RWPE2 (cell line): ENCODE data around the gene KCND2.

Experiments
- ATAC-seq: fragments of 200-7000 bp; cut with Tn5 transposase; 3 replicates; pipeline ENCODE4 v1.9.1; 2021; ENCODE audit warnings: low read depth
- DNase-seq: peaks from one replicate; pipeline ENCODE4 v3.0.0-alpha.2; 2020; ENCODE audit warnings: low spot score
- H3K27ac ChIP-seq: fragments of 450-650 bp; 2 replicates; pipeline ENCODE4 v1.5.1; 2017; ENCODE audit warnings: mild to moderate bottlenecking; ENCODE audit not compliant: poor library complexity, severe bottlenecking
- H3K27me3 ChIP-seq: fragments of 250-450 bp; sonication (Bioruptor Pico); 2 replicates; pipeline ENCODE4 v1.5.1; 2021; ENCODE audit warnings: mild to moderate bottlenecking, moderate library complexity; ENCODE audit not compliant: insufficient read depth, poor library complexity, severe bottlenecking
- H3K36me3 ChIP-seq: fragments of 250-450 bp; sonication (Bioruptor Pico); 2 replicates; pipeline ENCODE4 v1.5.1; 2020; ENCODE audit warnings: low read depth, mild to moderate bottlenecking, moderate library complexity
- H3K4me1 ChIP-seq: fragments of 250-450 bp; sonication (Bioruptor Pico); 2 replicates; pipeline ENCODE4 v1.5.1; 2021; ENCODE audit warnings: mild to moderate bottlenecking, moderate library complexity; ENCODE audit not compliant: insufficient read depth, poor library complexity, severe bottlenecking
- H3K4me3 ChIP-seq: fragments of 250-450 bp; sonication (Bioruptor Pico); 2 replicates; pipeline ENCODE4 v1.5.1; 2021; ENCODE audit warnings: mild to moderate bottlenecking, moderate library complexity; ENCODE audit not compliant: severe bottlenecking
- H3K9me3 ChIP-seq: fragments of 250-450 bp; sonication (Bioruptor Pico); 2 replicates; pipeline ENCODE4 v1.5.1; 2021; ENCODE audit warnings: mild to moderate bottlenecking, moderate library complexity; ENCODE audit not compliant: severe bottlenecking
- TF ChIP-seq, protein P1 (sequence below): fragments of 450-650 bp; IDR thresholded peaks from one replicate; pipeline ENCODE4 v1.5.1; 2017; ENCODE audit warnings: mild to moderate bottlenecking, moderate library complexity; ENCODE audit not compliant: poor library complexity, severe bottlenecking

KCND2 gene

DNA sequence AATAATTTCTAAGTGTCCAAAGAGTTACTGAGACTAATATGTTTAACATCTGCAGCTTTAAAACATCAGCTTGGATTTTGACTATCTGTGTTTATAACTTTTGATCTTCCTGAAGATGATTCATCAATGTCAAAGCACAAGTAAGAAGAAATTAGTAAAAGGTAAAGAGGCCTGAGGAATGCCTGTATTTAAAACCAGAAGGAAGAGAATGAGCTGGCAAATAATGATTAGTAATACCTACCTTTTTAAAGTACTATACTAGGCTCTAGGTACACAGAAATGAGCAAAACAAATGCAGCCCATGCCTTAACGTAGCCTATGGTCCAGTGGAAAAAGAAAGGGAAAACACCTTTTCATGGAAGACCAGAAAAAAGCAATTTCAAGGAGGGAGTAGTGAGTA, 158.0 kb downstream of the KCND2 start:
- H3K36me3 ChIP-seq = no peaks in the 10 kb centered on the region
- H3K27ac ChIP-seq = no peak overlapping the region
- H3K4me3 ChIP-seq = no peak overlapping the region
- no peaks in the 10 kb centered on the region for H3K9me3 ChIP-seq
- H3K4me1 ChIP-seq = no peaks in the 10 kb centered on the region
- DNase-seq (no peak), ATAC-seq (no peak)
- TF ChIP-seq, protein P1, sequence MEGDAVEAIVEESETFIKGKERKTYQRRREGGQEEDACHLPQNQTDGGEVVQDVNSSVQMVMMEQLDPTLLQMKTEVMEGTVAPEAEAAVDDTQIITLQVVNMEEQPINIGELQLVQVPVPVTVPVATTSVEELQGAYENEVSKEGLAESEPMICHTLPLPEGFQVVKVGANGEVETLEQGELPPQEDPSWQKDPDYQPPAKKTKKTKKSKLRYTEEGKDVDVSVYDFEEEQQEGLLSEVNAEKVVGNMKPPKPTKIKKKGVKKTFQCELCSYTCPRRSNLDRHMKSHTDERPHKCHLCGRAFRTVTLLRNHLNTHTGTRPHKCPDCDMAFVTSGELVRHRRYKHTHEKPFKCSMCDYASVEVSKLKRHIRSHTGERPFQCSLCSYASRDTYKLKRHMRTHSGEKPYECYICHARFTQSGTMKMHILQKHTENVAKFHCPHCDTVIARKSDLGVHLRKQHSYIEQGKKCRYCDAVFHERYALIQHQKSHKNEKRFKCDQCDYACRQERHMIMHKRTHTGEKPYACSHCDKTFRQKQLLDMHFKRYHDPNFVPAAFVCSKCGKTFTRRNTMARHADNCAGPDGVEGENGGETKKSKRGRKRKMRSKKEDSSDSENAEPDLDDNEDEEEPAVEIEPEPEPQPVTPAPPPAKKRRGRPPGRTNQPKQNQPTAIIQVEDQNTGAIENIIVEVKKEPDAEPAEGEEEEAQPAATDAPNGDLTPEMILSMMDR = no peak
- H3K27me3 ChIP-seq = no peaks in the 10 kb centered on the region

DNA sequence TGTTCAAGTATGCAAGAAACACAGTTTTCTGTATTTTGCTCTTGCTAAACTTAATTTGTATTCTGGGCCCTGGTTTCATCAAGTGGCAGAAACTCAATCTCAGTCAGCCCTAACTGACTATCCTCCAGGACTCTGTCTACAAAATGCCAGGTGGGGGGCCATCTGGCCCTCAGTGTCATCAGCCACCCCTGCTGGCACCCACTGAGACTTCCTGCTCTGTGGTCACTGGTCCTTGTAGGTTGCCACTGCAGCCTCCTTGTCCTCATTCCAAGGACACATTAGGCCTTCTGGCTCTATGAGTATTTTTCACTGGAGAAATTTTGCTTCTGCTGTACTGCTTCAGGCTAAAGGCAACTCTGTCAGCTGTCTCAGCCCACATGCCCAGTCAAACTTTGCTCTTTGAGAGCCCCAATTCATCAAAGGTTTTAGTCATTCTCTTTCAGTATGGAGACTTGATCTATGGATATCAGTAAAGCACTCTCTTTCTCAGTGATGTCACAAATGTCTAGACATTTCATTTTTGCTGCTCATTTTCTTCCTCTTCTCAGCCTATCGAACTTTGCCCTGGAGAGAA, 163.6 kb downstream of the KCND2 start:
- H3K4me3 ChIP-seq = no peak overlapping the region
- H3K36me3 ChIP-seq = no peaks in the 10 kb centered on the region
- no peaks in the 10 kb centered on the region for H3K27me3 ChIP-seq
- H3K27ac ChIP-seq = no peak overlapping the region
- ATAC-seq (no peak), DNase-seq (no peak)
- H3K9me3 ChIP-seq = no peaks in the 10 kb centered on the region
- no peaks in the 10 kb centered on the region for H3K4me1 ChIP-seq
- TF ChIP-seq, protein P1 = no peak

DNA sequence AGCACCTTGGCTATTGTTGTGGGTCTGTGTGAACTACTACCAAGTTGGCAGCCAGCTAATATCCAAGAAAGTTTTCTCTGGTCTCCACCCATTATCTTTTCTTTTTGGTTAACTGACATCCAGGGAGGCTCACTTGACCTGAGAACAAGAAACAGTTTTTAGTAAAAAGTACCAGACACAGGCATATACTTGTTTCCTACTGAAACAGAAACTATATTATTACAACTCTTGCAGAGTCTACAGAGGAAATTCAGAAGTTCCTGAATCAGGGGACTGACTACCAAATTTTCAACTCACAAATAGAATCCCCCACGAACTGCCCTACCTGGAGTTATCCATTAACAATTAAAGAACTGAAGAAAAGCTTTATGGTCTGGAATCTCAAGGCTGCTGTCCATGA, 168.9 kb downstream of the KCND2 start:
- Histone ChIP-seq H3K9me3 (no peaks in the 10 kb centered on the region), H3K4me1 (no peaks in the 10 kb centered on the region), H3K36me3 (no peaks in the 10 kb centered on the region), H3K4me3 (no peak overlapping the region), H3K27ac (no peak overlapping the region), H3K27me3 (no peaks in the 10 kb centered on the region)
- no peak for DNase-seq
- TF ChIP-seq, protein P1 = no peak
- ATAC-seq = no peak

DNA sequence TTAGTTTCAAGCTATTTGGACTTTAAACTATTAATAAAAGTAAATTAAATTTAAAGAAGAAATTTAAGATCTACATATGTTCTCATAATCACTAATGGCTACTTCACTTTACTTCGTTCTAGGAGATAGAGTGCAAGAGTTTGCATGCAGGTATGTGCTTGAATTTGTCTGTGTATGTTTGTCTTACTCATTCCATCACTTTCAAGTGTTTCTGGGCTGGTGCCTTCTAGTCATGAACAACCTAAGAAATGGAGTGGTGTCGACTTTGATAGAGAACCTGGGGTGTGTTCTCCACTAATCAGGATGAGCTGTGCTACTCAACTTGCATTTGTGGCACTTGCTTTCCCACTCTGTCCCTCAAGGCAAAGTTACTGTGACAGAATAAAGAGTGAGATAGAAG, 169.9 kb downstream of the KCND2 start:
- no peak overlapping the region for H3K4me3 ChIP-seq
- H3K9me3 ChIP-seq = no peaks in the 10 kb centered on the region
- H3K27me3 ChIP-seq = no peaks in the 10 kb centered on the region
- no peaks in the 10 kb centered on the region for H3K4me1 ChIP-seq
- TF ChIP-seq, protein P1 = no peak
- H3K36me3 ChIP-seq = no peaks in the 10 kb centered on the region
- DNase-seq (no peak), ATAC-seq (no peak)
- H3K27ac ChIP-seq = no peak overlapping the region

DNA sequence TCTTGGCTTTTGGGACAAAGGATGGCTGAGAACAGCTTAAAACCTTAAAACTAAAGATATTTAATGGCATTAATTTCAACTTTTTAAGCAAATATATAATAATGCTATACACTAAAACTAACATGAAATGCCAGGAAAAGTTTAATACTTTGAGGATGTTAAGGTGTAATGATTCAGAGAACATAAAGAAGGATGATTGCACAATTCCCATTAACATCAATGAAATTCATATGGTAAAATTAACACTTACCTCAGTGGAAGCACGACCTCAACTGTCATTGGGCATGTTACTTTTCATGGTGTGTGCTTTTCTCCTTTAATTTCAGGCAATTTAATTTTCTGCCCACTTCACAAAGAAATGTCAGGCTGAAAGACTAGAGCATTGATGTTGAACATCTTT, 171.7 kb downstream of the KCND2 start:
- no peaks in the 10 kb centered on the region for H3K4me1 ChIP-seq
- no peaks in the 10 kb centered on the region for H3K27me3 ChIP-seq
- no peaks in the 10 kb centered on the region for H3K9me3 ChIP-seq
- DNase-seq = no peak
- TF ChIP-seq, protein P1 = no peak
- H3K27ac ChIP-seq = no peak overlapping the region
- no peak for ATAC-seq
- no peaks in the 10 kb centered on the region for H3K36me3 ChIP-seq
- no peak overlapping the region for H3K4me3 ChIP-seq
